Liver (tissue), 9 donors: ENCODE measurements around the gene INPP4A. TPM values are rescaled to one million over a fixed set of nuclear protein-coding genes. Genes with fewer than 3 reads are reported as not detected.

ENCODE experiments used
- DNase-seq: peaks from one replicate; pipeline ENCODE4 v3.0.0-alpha.2; 2017; ENCODE audit warnings: low spot score
- H3K27ac ChIP-seq, 2 donors: one replicate each; pipeline ENCODE4 v1.7.0; 2013; ENCODE audit warnings: inconsistent platforms in 2 of 2, low read length in 2 of 2, control low read depth in 1 of 2, low read depth in 1 of 2, mild to moderate bottlenecking in 1 of 2
- H3K27me3 ChIP-seq, 4 donors: one replicate each; pipeline versions ENCODE4 v1.6.1 to v1.7.0; 2013; ENCODE audit warnings: low read length in 3 of 4, inconsistent platforms in 1 of 4, mild to moderate bottlenecking in 1 of 4, moderate library complexity in 1 of 4; ENCODE audit not compliant: control insufficient read depth in 4 of 4, insufficient read depth in 4 of 4
- H3K36me3 ChIP-seq, 4 donors: one replicate each; pipeline versions ENCODE4 v1.6.1 to v1.7.0; 2013; ENCODE audit warnings: low read length in 3 of 4, mild to moderate bottlenecking in 3 of 4, low read depth in 1 of 4, moderate library complexity in 1 of 4; ENCODE audit not compliant: control insufficient read depth in 4 of 4, insufficient read depth in 3 of 4
- H3K4me1 ChIP-seq, 4 donors: one replicate each; pipeline versions ENCODE4 v1.6.1 to v1.7.0; 2013; ENCODE audit warnings: low read length in 3 of 4, mild to moderate bottlenecking in 3 of 4, moderate library complexity in 1 of 4; ENCODE audit not compliant: control insufficient read depth in 4 of 4, insufficient read depth in 4 of 4
- H3K4me3 ChIP-seq, 3 donors: one replicate each; pipeline versions ENCODE4 v1.6.1 to v1.7.0; 2013; ENCODE audit warnings: low read length in 3 of 3, control low read depth in 1 of 3, low read depth in 1 of 3, mild to moderate bottlenecking in 1 of 3
- H3K9ac ChIP-seq, 2 donors: one replicate each; pipeline ENCODE4 v1.7.0; 2013; ENCODE audit warnings: low read length in 2 of 2, mild to moderate bottlenecking in 2 of 2, moderate library complexity in 2 of 2, control low read depth in 1 of 2, low read depth in 1 of 2
- H3K9me3 ChIP-seq, 4 donors: one replicate each; pipeline versions ENCODE4 v1.6.1 to v1.7.0; 2013; ENCODE audit warnings: low read length in 3 of 4; ENCODE audit not compliant: control insufficient read depth in 4 of 4
- EGR1 ChIP-seq, 2 donors: IDR thresholded peaks; 2 replicates each; pipeline ENCODE4 v1.6.1; 2016 to 2018; ENCODE audit warnings: antibody characterized with exemption in 2 of 2, low read depth in 2 of 2
- FOXA1 ChIP-seq: IDR thresholded peaks from 2 replicates; pipeline ENCODE4 v1.6.1; 2016; ENCODE audit warnings: antibody characterized with exemption
- FOXA2 ChIP-seq: IDR thresholded peaks from 2 replicates; pipeline ENCODE4 v1.6.1; 2016; ENCODE audit warnings: antibody characterized with exemption
- GABPA ChIP-seq, 2 donors: IDR thresholded peaks in 1 of 2; conservative IDR thresholded peaks in 1 of 2; 2 replicates each; pipeline ENCODE4 v1.6.1; 2016; ENCODE audit warnings: antibody characterized with exemption in 2 of 2, mild to moderate bottlenecking in 1 of 2, moderate library complexity in 1 of 2
- HNF4A ChIP-seq, 2 donors: conservative IDR thresholded peaks; 2 replicates each; pipeline ENCODE4 v1.6.1; 2016; ENCODE audit warnings: antibody characterized with exemption in 2 of 2, mild to moderate bottlenecking in 2 of 2
- HNF4G ChIP-seq: IDR thresholded peaks from 2 replicates; pipeline ENCODE4 v1.6.1; 2016; ENCODE audit warnings: antibody characterized with exemption
- JUND ChIP-seq, 2 donors: IDR thresholded peaks; 2 replicates each; pipeline ENCODE4 v1.6.1; 2016; ENCODE audit warnings: antibody characterized with exemption in 2 of 2
- MAX ChIP-seq: IDR thresholded peaks from 2 replicates; pipeline ENCODE4 v1.6.1; 2016; ENCODE audit warnings: antibody characterized with exemption
- NR2F2 ChIP-seq: IDR thresholded peaks from 2 replicates; pipeline ENCODE4 v1.6.1; 2016; ENCODE audit warnings: antibody characterized with exemption
- RAD21 ChIP-seq, 2 donors: IDR thresholded peaks; 2 replicates each; pipeline ENCODE4 v1.6.1; 2016; ENCODE audit warnings: antibody characterized with exemption in 2 of 2, mild to moderate bottlenecking in 2 of 2
- RXRA ChIP-seq, 2 donors: IDR thresholded peaks; 2 replicates each; pipeline ENCODE4 v1.6.1; 2017 to 2018; ENCODE audit warnings: antibody characterized with exemption in 2 of 2, mild to moderate bottlenecking in 1 of 2
- SP1 ChIP-seq: IDR thresholded peaks from 2 replicates; pipeline ENCODE4 v1.6.1; 2018; ENCODE audit warnings: antibody characterized with exemption, mild to moderate bottlenecking
- TAF1 ChIP-seq: conservative IDR thresholded peaks from 2 replicates; pipeline ENCODE4 v1.6.1; 2016; ENCODE audit warnings: antibody characterized with exemption, mild to moderate bottlenecking
- WGBS: extraction: QIAGEN DNeasy Blood & Tissue Kit; methylation state at CpG from one replicate; pipeline ENCODE4 v1.1.7; 2013; 5-methylcytosine and 5-hydroxymethylcytosine counted together
- polyA plus RNA-seq, 2 donors: library from polyadenylated mRNA; stranded (reverse) in 1 of 2; unstranded in 1 of 2; fragments of 200-250 nt in 1 of 2; fragments of >200 nt in 1 of 2; fragmentation: Nextera tagmentation in 1 of 2; extraction: Ambion mirVana in 1 of 2; gene quantifications; one replicate each; pipeline versions ENCODE4 v1.2.1 to v1.2.3, GENCODE V29; 2013 to 2015
- total RNA-seq, 2 donors: library from RNA; depleted of rRNA; stranded (reverse); fragments of >200 nt; gene quantifications; one replicate each; pipeline ENCODE4 v1.2.3, GENCODE V29; 2014
- TF ChIP-seq, protein P1 (sequence below): IDR thresholded peaks from 2 replicates; pipeline ENCODE4 v1.6.1; 2016; ENCODE audit warnings: antibody characterized with exemption
- TF ChIP-seq, protein P2 (sequence below): IDR thresholded peaks from 2 replicates; pipeline ENCODE4 v1.6.1; 2016; ENCODE audit warnings: antibody characterized with exemption, mild to moderate bottlenecking
- TF ChIP-seq, protein P3 (sequence below): fragments of 150-350 bp; IDR thresholded peaks from 2 replicates; pipeline ENCODE4 v1.5.1; 2017; ENCODE audit warnings: improper control_type of control experiment, low read depth, low read length; ENCODE audit not compliant: missing input control
- donor health status: healthy.
- donor health status: healthy.
- donor health status: healthy.
- donor health status: healthy.
- donor health status: healthy.

INPP4A gene
- total and polyA plus RNA-seq, 4 donors, result 2.9 to 14.9 (median 7.2) TPM

DNA sequence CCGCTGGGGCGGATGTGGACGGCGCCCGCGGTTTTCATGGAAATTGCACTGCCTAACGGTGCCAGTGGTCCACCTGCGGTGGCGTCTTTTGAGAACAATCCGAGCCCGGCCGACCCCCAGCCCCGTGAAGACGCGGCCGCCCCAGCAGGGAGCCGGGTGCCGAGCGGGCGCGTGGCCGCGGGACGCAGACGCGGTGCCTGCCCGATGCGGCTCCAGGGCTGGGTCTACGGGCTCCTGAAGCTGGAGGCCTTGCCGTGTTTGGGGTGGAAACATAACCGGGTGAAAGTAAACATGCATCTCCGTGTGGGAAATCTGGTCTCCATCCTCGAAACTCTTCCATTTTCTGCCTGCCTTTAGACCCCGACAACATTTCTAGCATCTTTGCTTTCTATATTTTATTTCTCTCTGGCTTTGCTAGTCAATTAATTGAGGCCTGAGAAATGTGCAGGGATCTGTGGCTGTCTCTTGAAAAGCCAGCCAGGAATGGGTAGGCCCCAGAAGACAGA lies 572 bp downstream of the INPP4A start:
- H3K27ac ChIP-seq, result peak overlapping the region; percentile 48 to 59
- H3K9ac ChIP-seq, result peak overlapping the region; percentile 52 to 72
- DNase-seq, result no peak
- H3K4me1 ChIP-seq, result peaks cover 0 to 14% (median 11%) of the 10 kb centered on the region in 4 donors
- no peaks in the 10 kb centered on the region for H3K27me3 ChIP-seq
- no peaks in the 10 kb centered on the region for H3K9me3 ChIP-seq
- WGBS, result 1% methylated on average over 34 of the region's 34 CpGs
- H3K4me3 ChIP-seq, result peak overlapping the region; percentile 72 to 96 (median 77)
- no peaks in the 10 kb centered on the region for H3K36me3 ChIP-seq
- TF ChIP-seq RAD21 (IDR thresholded peaks at IDR 0.05) (no peak), JUND (IDR thresholded peaks at IDR 0.05) (no peak), NR2F2 (no peak), FOXA1 (no peak), FOXA2 (no peak), RXRA (IDR thresholded peaks at IDR 0.05) (no peak), HNF4A (conservative IDR thresholded peaks at IDR 0.05) (no peak), MAX (no peak), HNF4G (no peak), EGR1 (IDR thresholded peaks at IDR 0.05; ENCODE audit: low read depth in 2 of 2) (no peak), SP1 (no peak), TAF1 (no peak), GABPA (IDR thresholded peaks at IDR 0.05 in 1 of 2, conservative IDR thresholded peaks at IDR 0.05 in 1 of 2) (no peak)
- TF ChIP-seq, protein P1, sequence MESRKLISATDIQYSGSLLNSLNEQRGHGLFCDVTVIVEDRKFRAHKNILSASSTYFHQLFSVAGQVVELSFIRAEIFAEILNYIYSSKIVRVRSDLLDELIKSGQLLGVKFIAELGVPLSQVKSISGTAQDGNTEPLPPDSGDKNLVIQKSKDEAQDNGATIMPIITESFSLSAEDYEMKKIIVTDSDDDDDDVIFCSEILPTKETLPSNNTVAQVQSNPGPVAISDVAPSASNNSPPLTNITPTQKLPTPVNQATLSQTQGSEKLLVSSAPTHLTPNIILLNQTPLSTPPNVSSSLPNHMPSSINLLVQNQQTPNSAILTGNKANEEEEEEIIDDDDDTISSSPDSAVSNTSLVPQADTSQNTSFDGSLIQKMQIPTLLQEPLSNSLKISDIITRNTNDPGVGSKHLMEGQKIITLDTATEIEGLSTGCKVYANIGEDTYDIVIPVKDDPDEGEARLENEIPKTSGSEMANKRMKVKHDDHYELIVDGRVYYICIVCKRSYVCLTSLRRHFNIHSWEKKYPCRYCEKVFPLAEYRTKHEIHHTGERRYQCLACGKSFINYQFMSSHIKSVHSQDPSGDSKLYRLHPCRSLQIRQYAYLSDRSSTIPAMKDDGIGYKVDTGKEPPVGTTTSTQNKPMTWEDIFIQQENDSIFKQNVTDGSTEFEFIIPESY, result no peak
- TF ChIP-seq, protein P2, sequence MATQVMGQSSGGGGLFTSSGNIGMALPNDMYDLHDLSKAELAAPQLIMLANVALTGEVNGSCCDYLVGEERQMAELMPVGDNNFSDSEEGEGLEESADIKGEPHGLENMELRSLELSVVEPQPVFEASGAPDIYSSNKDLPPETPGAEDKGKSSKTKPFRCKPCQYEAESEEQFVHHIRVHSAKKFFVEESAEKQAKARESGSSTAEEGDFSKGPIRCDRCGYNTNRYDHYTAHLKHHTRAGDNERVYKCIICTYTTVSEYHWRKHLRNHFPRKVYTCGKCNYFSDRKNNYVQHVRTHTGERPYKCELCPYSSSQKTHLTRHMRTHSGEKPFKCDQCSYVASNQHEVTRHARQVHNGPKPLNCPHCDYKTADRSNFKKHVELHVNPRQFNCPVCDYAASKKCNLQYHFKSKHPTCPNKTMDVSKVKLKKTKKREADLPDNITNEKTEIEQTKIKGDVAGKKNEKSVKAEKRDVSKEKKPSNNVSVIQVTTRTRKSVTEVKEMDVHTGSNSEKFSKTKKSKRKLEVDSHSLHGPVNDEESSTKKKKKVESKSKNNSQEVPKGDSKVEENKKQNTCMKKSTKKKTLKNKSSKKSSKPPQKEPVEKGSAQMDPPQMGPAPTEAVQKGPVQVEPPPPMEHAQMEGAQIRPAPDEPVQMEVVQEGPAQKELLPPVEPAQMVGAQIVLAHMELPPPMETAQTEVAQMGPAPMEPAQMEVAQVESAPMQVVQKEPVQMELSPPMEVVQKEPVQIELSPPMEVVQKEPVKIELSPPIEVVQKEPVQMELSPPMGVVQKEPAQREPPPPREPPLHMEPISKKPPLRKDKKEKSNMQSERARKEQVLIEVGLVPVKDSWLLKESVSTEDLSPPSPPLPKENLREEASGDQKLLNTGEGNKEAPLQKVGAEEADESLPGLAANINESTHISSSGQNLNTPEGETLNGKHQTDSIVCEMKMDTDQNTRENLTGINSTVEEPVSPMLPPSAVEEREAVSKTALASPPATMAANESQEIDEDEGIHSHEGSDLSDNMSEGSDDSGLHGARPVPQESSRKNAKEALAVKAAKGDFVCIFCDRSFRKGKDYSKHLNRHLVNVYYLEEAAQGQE, result no peak
- TF ChIP-seq, protein P3, sequence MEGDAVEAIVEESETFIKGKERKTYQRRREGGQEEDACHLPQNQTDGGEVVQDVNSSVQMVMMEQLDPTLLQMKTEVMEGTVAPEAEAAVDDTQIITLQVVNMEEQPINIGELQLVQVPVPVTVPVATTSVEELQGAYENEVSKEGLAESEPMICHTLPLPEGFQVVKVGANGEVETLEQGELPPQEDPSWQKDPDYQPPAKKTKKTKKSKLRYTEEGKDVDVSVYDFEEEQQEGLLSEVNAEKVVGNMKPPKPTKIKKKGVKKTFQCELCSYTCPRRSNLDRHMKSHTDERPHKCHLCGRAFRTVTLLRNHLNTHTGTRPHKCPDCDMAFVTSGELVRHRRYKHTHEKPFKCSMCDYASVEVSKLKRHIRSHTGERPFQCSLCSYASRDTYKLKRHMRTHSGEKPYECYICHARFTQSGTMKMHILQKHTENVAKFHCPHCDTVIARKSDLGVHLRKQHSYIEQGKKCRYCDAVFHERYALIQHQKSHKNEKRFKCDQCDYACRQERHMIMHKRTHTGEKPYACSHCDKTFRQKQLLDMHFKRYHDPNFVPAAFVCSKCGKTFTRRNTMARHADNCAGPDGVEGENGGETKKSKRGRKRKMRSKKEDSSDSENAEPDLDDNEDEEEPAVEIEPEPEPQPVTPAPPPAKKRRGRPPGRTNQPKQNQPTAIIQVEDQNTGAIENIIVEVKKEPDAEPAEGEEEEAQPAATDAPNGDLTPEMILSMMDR, result no peak
